Uterus (tissue), 4 donors: ENCODE data around the gene GRK5. TPM values are rescaled to one million over a fixed set of nuclear protein-coding genes. Genes with fewer than 3 reads are reported as not detected.

Source experiments
- DNase-seq, 2 donors: peaks; one replicate each; pipeline ENCODE4 v3.0.0-alpha.2; 2019 to 2020
- H3K27ac ChIP-seq, 2 donors: fragments of 200-600 bp; sonication (generic); 1 replicate in 1 of 2; 2 replicates in 1 of 2; pipeline ENCODE4 v1.5.1; 2016 to 2018
- H3K27me3 ChIP-seq, 2 donors: fragments of 200-600 bp; sonication (generic); one replicate each; pipeline ENCODE4 v1.5.1; 2018 to 2019; ENCODE audit warnings: control low read depth in 1 of 2
- H3K36me3 ChIP-seq, 2 donors: fragments of 200-600 bp; sonication (generic); one replicate each; pipeline ENCODE4 v1.5.1; 2019; ENCODE audit warnings: control low read depth in 1 of 2
- H3K4me1 ChIP-seq, 2 donors: fragments of 200-600 bp; sonication (generic); one replicate each; pipeline ENCODE4 v1.5.1; 2018 to 2019; ENCODE audit warnings: control low read depth in 1 of 2
- H3K4me3 ChIP-seq, 2 donors: fragments of 200-600 bp; sonication (generic); 1 replicate in 1 of 2; 2 replicates in 1 of 2; pipeline ENCODE4 v1.5.1; 2018 to 2019; ENCODE audit warnings: mild to moderate bottlenecking in 1 of 2
- H3K9me3 ChIP-seq, 2 donors: fragments of 200-600 bp; sonication (generic); one replicate each; pipeline ENCODE4 v1.5.1; 2019; ENCODE audit warnings: control low read depth in 1 of 2
- CTCF ChIP-seq, 4 experiments: fragments of 200-600 bp in 2 of 4; fragments of 450-650 bp in 2 of 4; sonication (generic) in 2 of 4; IDR thresholded peaks; one replicate each; pipeline ENCODE4 v1.5.1; 2016 to 2019; ENCODE audit warnings: antibody characterized with exemption in 4 of 4, mild to moderate bottlenecking in 2 of 4, moderate library complexity in 1 of 4
- POLR2A ChIP-seq, 2 donors: fragments of 450-650 bp; IDR thresholded peaks; one replicate each; pipeline ENCODE4 v1.6.1; 2016; ENCODE audit warnings: antibody characterized with exemption in 2 of 2, mild to moderate bottlenecking in 1 of 2, moderate library complexity in 1 of 2
- intact Hi-C: fragments of 100-400 bp; cut with DNase I; formaldehyde crosslinking; loops from one replicate; pipeline ENCODE4 v1.15.1; 2023; ENCODE audit warnings: low total_unique reads
- total RNA-seq, 4 donors: library from RNA; depleted of rRNA in 3 of 4; stranded (reverse); fragments of >200 nt in 3 of 4; gene quantifications; one replicate each; pipeline versions ENCODE4 v1.1.0 to v1.2.4, GENCODE V29; 2014 to 2023
- donor health status: DM: yes; HTN: yes; CAD: no.

The GRK5 gene
- total RNA-seq, 4 donors from 2014 or later, result 11.6 to 34.6 (median 14.1) TPM

DNA sequence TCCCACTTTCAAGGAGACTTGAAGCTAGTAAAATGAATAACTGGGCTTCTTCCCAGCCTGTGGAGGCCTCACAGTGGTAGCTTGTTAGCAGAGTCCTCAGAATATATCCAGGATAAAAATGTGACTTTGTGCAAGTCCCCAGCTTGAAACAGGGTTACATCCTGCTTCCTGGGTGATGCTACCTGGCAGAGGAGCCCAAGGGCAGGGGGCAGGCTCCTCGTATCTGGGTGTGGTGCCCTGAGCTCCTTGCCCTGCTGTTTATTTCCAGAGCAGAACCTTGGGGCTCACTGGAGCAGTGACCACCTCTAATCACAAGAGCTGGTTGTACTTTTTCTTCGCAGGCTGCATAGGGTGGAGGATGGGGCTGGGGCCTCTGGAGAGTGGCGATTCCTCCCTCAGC is 94.8 kb downstream of the GRK5 start:
- TF ChIP-seq CTCF (IDR thresholded peaks at IDR 0.05), result no peak
- no peaks in the 10 kb centered on the region for H3K36me3 ChIP-seq
- no peaks in the 10 kb centered on the region for H3K27me3 ChIP-seq
- H3K4me1 ChIP-seq, result peaks cover 0 to 5% of the 10 kb centered on the region in 2 donors
- H3K27ac ChIP-seq, result peak overlapping the region; percentile 57 to 76
- DNase-seq, result no peak
- intact Hi-C loops, result no loop called here
- H3K9me3 ChIP-seq, result no peaks in the 10 kb centered on the region
- no peak overlapping the region for H3K4me3 ChIP-seq

DNA sequence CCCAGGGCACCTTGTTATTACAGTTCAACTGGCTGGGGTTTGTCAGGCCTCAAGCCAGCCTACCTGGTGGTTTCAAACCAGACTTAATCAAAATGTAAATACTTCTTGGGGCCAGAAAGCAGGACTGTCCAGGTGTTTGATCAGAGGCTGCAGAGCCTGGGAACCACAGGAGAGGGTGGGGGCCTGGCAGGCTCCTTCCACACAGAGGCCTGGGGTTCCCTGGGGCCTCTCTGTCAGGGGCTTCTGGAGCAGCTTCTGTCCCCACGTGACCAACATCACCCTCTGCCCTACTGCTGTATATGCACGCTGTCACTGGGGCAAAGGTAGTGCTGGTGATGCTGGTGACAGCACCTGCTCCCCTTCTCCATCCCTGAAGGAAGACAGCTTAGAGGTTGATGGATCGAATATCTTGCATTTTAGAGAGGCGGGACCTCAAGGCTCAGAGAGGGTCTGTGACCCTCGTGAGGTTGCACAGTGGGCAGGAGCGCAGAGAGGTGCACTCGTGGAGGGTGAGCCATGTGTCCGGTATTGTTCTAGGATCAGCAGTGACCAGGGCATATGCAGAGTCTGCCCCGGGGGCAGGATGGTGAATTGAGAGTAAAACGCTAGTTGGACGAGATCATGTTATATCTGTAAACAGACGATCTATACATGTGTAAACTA is 95.4 kb downstream of the GRK5 start:
- Histone ChIP-seq H3K4me3 (no peak overlapping the region), H3K27me3 (no peaks in the 10 kb centered on the region), H3K9me3 (no peaks in the 10 kb centered on the region), H3K27ac (peak overlapping the region; percentile 57 to 76), H3K36me3 (no peaks in the 10 kb centered on the region), H3K4me1 (peaks cover 0 to 5% of the 10 kb centered on the region in 2 donors)
- no peak for DNase-seq
- intact Hi-C loops, result no loop called here
- TF ChIP-seq CTCF (IDR thresholded peaks at IDR 0.05) (no peak), POLR2A (IDR thresholded peaks at IDR 0.05) (no peak)

GRCh38 chr10:119303886-119304285 is 96.5 kb downstream of the GRK5 start:
- intact Hi-C loops, result no loop called here

GRCh38 chr10:119304541-119304940 is 97.2 kb downstream of the GRK5 start:
- peak overlapping the region; percentile 83 to 86 for H3K27ac ChIP-seq
- H3K4me1 ChIP-seq, result peaks cover 0 to 5% of the 10 kb centered on the region in 2 donors
- no peaks in the 10 kb centered on the region for H3K36me3 ChIP-seq
- intact Hi-C loops, result no loop called here
- no peaks in the 10 kb centered on the region for H3K27me3 ChIP-seq
- TF ChIP-seq POLR2A (IDR thresholded peaks at IDR 0.05), result no peak
- no peaks in the 10 kb centered on the region for H3K9me3 ChIP-seq
- no peak for DNase-seq
- no peak overlapping the region for H3K4me3 ChIP-seq

More at GRCh38 chr10:119303886-119304285, 96.5 kb downstream of the GRK5 start:
- Histone ChIP-seq H3K27ac (peak overlapping the region in 1 of 2 donors; percentile 57), H3K27me3 (no peaks in the 10 kb centered on the region), H3K4me3 (no peak overlapping the region), H3K4me1 (peaks cover 0 to 5% of the 10 kb centered on the region in 2 donors), H3K9me3 (no peaks in the 10 kb centered on the region), H3K36me3 (no peaks in the 10 kb centered on the region)
- TF ChIP-seq CTCF (IDR thresholded peaks at IDR 0.05), result no peak
- no peak for TF ChIP-seq POLR2A (IDR thresholded peaks at IDR 0.05)
- no peak for DNase-seq

GRCh38 chr10:119305860-119306513 is 98.6 kb downstream of the GRK5 start:
- peaks cover 0 to 5% of the 10 kb centered on the region in 2 donors for H3K4me1 ChIP-seq
- H3K4me3 ChIP-seq, result no peak overlapping the region
- H3K27me3 ChIP-seq, result no peaks in the 10 kb centered on the region
- TF ChIP-seq CTCF (IDR thresholded peaks at IDR 0.05) (no peak), POLR2A (IDR thresholded peaks at IDR 0.05) (no peak)
- no peaks in the 10 kb centered on the region for H3K36me3 ChIP-seq
- DNase-seq, result peak; percentile 80 to 96
- no peaks in the 10 kb centered on the region for H3K9me3 ChIP-seq
- peak overlapping the region; percentile 83 to 86 for H3K27ac ChIP-seq
- intact Hi-C loops, result no loop called here
